Neural progenitor cell (in vitro differentiated cells): ENCODE measurements around the gene PPP5C. TPM values are rescaled to one million over a fixed set of nuclear protein-coding genes. Genes with fewer than 3 reads are reported as not detected.
"Not testable (repeated sequence)": the region's sequence is repeated elsewhere in the genome, so short reads cannot be mapped to it uniquely, and the experiment has no call there.

ENCODE experiments used
- DNase-seq: peaks from one replicate; pipeline ENCODE4 v3.0.0-alpha.2; 2016; ENCODE audit warnings: low spot score
- H2AFZ ChIP-seq: fragments of 200-600 bp; sonication (generic); replicated peaks from 2 replicates; pipeline ENCODE4 v1.6.1; 2016; ENCODE audit warnings: antibody characterized with exemption
- H3F3A ChIP-seq: fragments of 200-600 bp; sonication (generic); 2 replicates; pipeline ENCODE4 v1.6.1; 2016; ENCODE audit warnings: antibody characterized with exemption, low read depth
- H3K27ac ChIP-seq: fragments of 200-600 bp; sonication (generic); 2 replicates; pipeline ENCODE4 v1.5.1; 2016; ENCODE audit warnings: mild to moderate bottlenecking
- H3K27me3 ChIP-seq: fragments of 200-600 bp; sonication (generic); 2 replicates; pipeline ENCODE4 v1.6.1; 2016; ENCODE audit warnings: mild to moderate bottlenecking, moderate library complexity
- H3K36me3 ChIP-seq: fragments of 200-600 bp; sonication (generic); 2 replicates; pipeline ENCODE4 v1.5.1; 2016
- H3K4me1 ChIP-seq: fragments of 200-600 bp; sonication (generic); 2 replicates; pipeline ENCODE4 v1.6.1; 2016; ENCODE audit warnings: mixed run types
- H3K4me2 ChIP-seq: fragments of 200-600 bp; sonication (generic); 2 replicates; pipeline ENCODE4 v1.6.1; 2016
- H3K4me3 ChIP-seq: fragments of 200-600 bp; sonication (generic); 2 replicates; pipeline ENCODE4 v1.5.1; 2016
- H3K79me2 ChIP-seq: fragments of 200-600 bp; sonication (generic); 2 replicates; pipeline ENCODE4 v1.6.1; 2016; ENCODE audit warnings: low read depth
- H3K9ac ChIP-seq: fragments of 200-600 bp; sonication (generic); 2 replicates; pipeline ENCODE4 v1.6.1; 2016
- H3K9me3 ChIP-seq: fragments of 200-600 bp; sonication (generic); 2 replicates; pipeline ENCODE4 v1.5.1; 2016; ENCODE audit warnings: low read depth
- H4K20me1 ChIP-seq: fragments of 200-600 bp; sonication (generic); 2 replicates; pipeline ENCODE4 v1.6.1; 2016; ENCODE audit warnings: low read depth
- H3K27ac Mint-ChIP-seq: 3 replicates; pipeline ENCODE4 v1.8.0; 2021; ENCODE audit warnings: mixed read lengths
- H3K27me3 Mint-ChIP-seq: 2 replicates; pipeline ENCODE4 v1.8.0; 2022; ENCODE audit warnings: low read depth, mild to moderate bottlenecking, inconsistent platforms, moderate library complexity, mixed read lengths; ENCODE audit not compliant: insufficient read depth
- H3K36me3 Mint-ChIP-seq: 3 replicates; pipeline ENCODE4 v1.8.0; 2021; ENCODE audit warnings: mixed read lengths
- H3K4me1 Mint-ChIP-seq: 3 replicates; pipeline ENCODE4 v1.8.0; 2021; ENCODE audit warnings: mixed read lengths
- H3K4me3 Mint-ChIP-seq: 3 replicates; pipeline ENCODE4 v1.8.0; 2021; ENCODE audit warnings: mild to moderate bottlenecking, moderate library complexity, mixed read lengths
- H3K9me3 Mint-ChIP-seq: 3 replicates; pipeline ENCODE4 v1.8.0; 2020; ENCODE audit warnings: mixed read lengths
- EZH2 ChIP-seq: fragments of 200-600 bp; sonication (generic); IDR thresholded peaks from 2 replicates; pipeline ENCODE4 v1.6.1; 2017; ENCODE audit warnings: antibody characterized with exemption, mild to moderate bottlenecking, moderate library complexity
- EZH2phosphoT487 ChIP-seq: fragments of 200-600 bp; sonication (generic); IDR thresholded peaks from 2 replicates; pipeline ENCODE4 v1.6.1; 2017; ENCODE audit warnings: antibody characterized with exemption
- total RNA-seq: library from RNA; depleted of rRNA; stranded (reverse); fragments of >200 nt; gene quantifications from 2 replicates; pipeline ENCODE4 v1.2.3, GENCODE V29; 2015; ENCODE audit warnings: low replicate concordance
- TF ChIP-seq, protein P1 (sequence below): fragments of 200-600 bp; sonication (generic); IDR thresholded peaks from 2 replicates; pipeline ENCODE4 v1.5.1; 2017; ENCODE audit warnings: antibody characterized with exemption, mild to moderate bottlenecking

PPP5C gene
- total RNA-seq, 1 donor from 2014 or later = 63.5 TPM

DNA sequence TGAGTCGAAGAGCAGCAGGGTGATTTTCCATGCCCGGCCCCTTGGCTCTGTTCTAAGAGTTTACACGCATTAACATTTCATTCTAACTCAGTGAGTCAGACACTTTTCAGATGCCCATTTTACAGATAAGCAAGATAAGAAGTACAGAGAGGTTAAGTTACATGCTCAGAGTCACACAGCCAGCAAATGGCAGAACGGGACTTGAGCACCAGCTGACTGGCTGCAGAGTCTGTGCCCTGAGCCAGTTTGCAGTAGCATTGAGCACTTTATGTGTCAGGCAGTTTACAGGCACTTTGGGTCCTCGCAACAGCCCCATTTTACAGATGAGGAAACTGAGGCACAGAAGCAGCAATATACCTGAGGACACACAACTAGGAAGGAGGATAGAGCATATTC lies 47.5 kb downstream of the PPP5C start:
- Histone ChIP-seq H3K4me1 (no peaks in the 10 kb centered on the region), H3F3A (peaks cover 18% of the 10 kb centered on the region), H3K27ac (no peak overlapping the region), H3K9me3 (no peaks in the 10 kb centered on the region), H3K79me2 (no peaks in the 10 kb centered on the region), H3K4me3 (no peak overlapping the region), H3K36me3 (no peaks in the 10 kb centered on the region), H3K4me2 (no peak overlapping the region), H3K27me3 (no peaks in the 10 kb centered on the region), H2AFZ (no peak overlapping the region), H3K9ac (no peak overlapping the region), H4K20me1 (no peaks in the 10 kb centered on the region)
- TF ChIP-seq EZH2phosphoT487 (no peak), EZH2 (no peak)
- TF ChIP-seq, protein P1, sequence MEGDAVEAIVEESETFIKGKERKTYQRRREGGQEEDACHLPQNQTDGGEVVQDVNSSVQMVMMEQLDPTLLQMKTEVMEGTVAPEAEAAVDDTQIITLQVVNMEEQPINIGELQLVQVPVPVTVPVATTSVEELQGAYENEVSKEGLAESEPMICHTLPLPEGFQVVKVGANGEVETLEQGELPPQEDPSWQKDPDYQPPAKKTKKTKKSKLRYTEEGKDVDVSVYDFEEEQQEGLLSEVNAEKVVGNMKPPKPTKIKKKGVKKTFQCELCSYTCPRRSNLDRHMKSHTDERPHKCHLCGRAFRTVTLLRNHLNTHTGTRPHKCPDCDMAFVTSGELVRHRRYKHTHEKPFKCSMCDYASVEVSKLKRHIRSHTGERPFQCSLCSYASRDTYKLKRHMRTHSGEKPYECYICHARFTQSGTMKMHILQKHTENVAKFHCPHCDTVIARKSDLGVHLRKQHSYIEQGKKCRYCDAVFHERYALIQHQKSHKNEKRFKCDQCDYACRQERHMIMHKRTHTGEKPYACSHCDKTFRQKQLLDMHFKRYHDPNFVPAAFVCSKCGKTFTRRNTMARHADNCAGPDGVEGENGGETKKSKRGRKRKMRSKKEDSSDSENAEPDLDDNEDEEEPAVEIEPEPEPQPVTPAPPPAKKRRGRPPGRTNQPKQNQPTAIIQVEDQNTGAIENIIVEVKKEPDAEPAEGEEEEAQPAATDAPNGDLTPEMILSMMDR = no peak
- DNase-seq = no peak
- peaks cover 4% of the 10 kb centered on the region for H3K9me3 Mint-ChIP-seq
- H3K27ac Mint-ChIP-seq = no peak overlapping the region
- H3K27me3 Mint-ChIP-seq = peaks cover 2% of the 10 kb centered on the region
- H3K4me1 Mint-ChIP-seq = peaks cover 11% of the 10 kb centered on the region
- H3K4me3 Mint-ChIP-seq = no peak overlapping the region
- H3K36me3 Mint-ChIP-seq = peaks cover 5% of the 10 kb centered on the region

DNA sequence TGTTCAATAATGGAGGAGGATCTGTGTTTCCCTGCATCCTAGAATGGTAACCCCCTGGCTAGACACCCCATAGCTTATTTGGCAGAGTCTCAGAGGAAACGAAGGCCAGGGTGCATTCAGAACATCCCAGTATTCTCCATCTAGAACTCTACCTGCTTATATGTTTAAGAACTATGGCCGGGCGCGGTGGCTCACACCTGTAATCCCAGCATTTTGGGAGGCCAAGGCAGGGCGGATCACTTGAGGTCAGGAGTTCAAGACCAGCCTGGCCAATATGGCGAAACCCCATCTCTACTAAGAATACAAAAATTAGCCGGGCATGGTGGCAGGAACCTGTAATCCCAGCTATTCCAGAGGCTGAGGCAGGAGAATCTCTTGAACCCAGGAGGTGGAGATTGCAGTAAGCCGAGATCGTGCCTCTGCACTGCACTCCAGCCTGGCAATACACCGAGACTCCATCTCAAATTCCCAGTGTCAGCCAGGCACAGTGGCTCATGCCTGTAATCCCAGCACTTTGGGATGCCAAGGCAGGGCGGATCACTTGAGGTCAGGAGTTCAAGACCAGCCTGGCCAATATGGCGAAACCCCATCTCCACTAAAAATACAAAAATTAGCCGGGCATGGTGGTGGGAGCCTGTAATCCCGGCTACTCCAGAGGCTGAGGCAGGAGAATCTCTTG lies 51.1 kb downstream of the PPP5C start:
- not testable (repeated sequence) for DNase-seq, H3K27me3 Mint-ChIP-seq, H3K36me3 Mint-ChIP-seq, H3K27ac ChIP-seq, H3K27ac Mint-ChIP-seq, H3K4me2 ChIP-seq, H3K27me3 ChIP-seq, H3K9ac ChIP-seq, H3K4me3 ChIP-seq, H3K9me3 Mint-ChIP-seq, H2AFZ ChIP-seq, H3K4me1 ChIP-seq, H3K79me2 ChIP-seq, H3K4me3 Mint-ChIP-seq, H3K36me3 ChIP-seq, H4K20me1 ChIP-seq, H3K9me3 ChIP-seq
- H3K4me1 Mint-ChIP-seq = peaks cover 12% of the 10 kb centered on the region
- peaks cover 17% of the 10 kb centered on the region for H3F3A ChIP-seq

DNA sequence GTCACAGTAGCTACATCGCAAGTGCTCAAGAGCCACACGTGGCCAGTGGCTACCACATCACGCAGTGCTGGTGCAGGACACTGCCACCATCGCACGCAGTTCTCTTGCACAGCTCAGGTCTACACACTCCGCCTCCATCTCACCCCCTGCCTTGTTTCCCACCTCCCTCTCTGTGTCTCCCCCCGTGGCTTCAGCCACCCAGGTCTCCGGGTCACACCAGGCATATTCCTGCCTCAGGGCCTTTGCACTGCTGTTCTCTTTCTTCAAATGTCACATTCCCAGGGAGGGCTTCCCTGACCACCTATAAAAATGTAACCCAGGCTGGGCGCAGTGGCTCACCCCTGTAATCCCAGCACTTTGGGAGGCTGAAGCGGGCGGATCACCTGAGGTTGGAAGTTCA lies 55.8 kb downstream of the PPP5C start:
- TF ChIP-seq EZH2phosphoT487 (no peak), EZH2 (no peak)
- TF ChIP-seq, protein P1 = no peak
- no peak overlapping the region for H3K9ac ChIP-seq
- H3K4me2 ChIP-seq = no peak overlapping the region
- H3K4me3 ChIP-seq = no peak overlapping the region
- peaks cover 14% of the 10 kb centered on the region for H3K4me1 ChIP-seq
- H4K20me1 ChIP-seq = no peaks in the 10 kb centered on the region
- H2AFZ ChIP-seq = no peak overlapping the region
- peaks cover 16% of the 10 kb centered on the region for H3K27me3 Mint-ChIP-seq
- H3K9me3 Mint-ChIP-seq = no peaks in the 10 kb centered on the region
- H3K4me3 Mint-ChIP-seq = peak overlapping the region; percentile 60
- H3K36me3 Mint-ChIP-seq = no peaks in the 10 kb centered on the region
- H3K27ac ChIP-seq = no peak overlapping the region
- no peaks in the 10 kb centered on the region for H3K36me3 ChIP-seq
- H3K27me3 ChIP-seq = peaks cover 54% of the 10 kb centered on the region
- H3K27ac Mint-ChIP-seq = no peak overlapping the region
- H3F3A ChIP-seq = peaks cover 35% of the 10 kb centered on the region
- no peak for DNase-seq
- no peaks in the 10 kb centered on the region for H3K9me3 ChIP-seq
- H3K79me2 ChIP-seq = no peaks in the 10 kb centered on the region
- peaks cover 38% of the 10 kb centered on the region for H3K4me1 Mint-ChIP-seq

DNA sequence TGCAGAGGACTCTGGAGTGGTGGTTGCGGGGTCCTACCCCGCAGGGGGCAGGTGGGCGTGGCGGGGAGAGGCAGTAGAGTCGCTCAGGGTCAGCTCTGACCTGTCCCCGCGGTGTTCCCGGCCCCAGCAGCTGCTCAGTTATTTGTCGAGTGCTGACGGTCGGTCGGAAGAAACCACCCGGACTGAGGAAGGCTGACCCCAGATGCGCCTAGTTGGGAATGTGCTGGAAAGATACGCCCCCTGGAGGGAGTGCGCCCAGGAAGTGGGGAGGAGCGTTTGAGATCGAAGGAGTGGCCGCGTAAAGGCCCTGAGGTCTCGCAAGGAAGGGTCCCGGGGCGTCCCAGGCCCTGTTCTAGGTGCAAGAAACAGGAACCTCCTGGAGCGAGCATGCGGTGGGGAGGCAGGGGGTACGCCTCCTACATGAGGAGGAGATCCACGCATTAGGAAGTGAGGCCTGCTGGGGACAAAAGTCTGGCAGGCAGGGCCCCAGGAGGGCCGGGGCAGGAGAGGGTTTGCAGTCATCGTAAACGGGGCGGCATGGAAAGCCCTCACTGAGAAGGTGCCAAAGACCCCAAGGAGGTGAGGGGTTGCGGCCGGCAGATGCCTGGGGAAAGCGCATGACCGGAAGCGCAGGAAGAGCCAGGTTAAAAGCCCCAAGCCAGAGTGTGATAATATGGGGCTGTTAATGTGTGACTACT lies 57.3 kb downstream of the PPP5C start:
- peak overlapping the region; percentile 73 for H3K4me3 Mint-ChIP-seq
- no peaks in the 10 kb centered on the region for H4K20me1 ChIP-seq
- peaks cover 65% of the 10 kb centered on the region for H3K27me3 ChIP-seq
- H2AFZ ChIP-seq = peak overlapping the region; percentile 61
- H3K4me3 ChIP-seq = peak overlapping the region; percentile 34
- H3K36me3 ChIP-seq = no peaks in the 10 kb centered on the region
- TF ChIP-seq EZH2phosphoT487 (no peak), EZH2 (peak; percentile 28)
- TF ChIP-seq, protein P1 = peak; percentile 38
- H3K27me3 Mint-ChIP-seq = peaks cover 23% of the 10 kb centered on the region
- no peaks in the 10 kb centered on the region for H3K9me3 ChIP-seq
- H3K9ac ChIP-seq = no peak overlapping the region
- H3K27ac Mint-ChIP-seq = no peak overlapping the region
- H3F3A ChIP-seq = peaks cover 40% of the 10 kb centered on the region
- H3K36me3 Mint-ChIP-seq = no peaks in the 10 kb centered on the region
- peaks cover 50% of the 10 kb centered on the region for H3K4me1 Mint-ChIP-seq
- H3K79me2 ChIP-seq = no peaks in the 10 kb centered on the region
- H3K9me3 Mint-ChIP-seq = no peaks in the 10 kb centered on the region
- H3K4me1 ChIP-seq = peaks cover 20% of the 10 kb centered on the region
- H3K27ac ChIP-seq = no peak overlapping the region
- H3K4me2 ChIP-seq = peak overlapping the region; percentile 72
- peak; percentile 40 for DNase-seq
